ENCODE measurements around the gene OGG1.

GRCh38 chr3:9745521-9745920, 4.2 kb upstream of the OGG1 start:
- no peak for TF ChIP-seq CTCF (IDR thresholded peaks at IDR 0.05)
- no peak for TF ChIP-seq POLR2A (IDR thresholded peaks at IDR 0.05)
